Measurements from ENCODE around the gene INTS15.

DNA sequence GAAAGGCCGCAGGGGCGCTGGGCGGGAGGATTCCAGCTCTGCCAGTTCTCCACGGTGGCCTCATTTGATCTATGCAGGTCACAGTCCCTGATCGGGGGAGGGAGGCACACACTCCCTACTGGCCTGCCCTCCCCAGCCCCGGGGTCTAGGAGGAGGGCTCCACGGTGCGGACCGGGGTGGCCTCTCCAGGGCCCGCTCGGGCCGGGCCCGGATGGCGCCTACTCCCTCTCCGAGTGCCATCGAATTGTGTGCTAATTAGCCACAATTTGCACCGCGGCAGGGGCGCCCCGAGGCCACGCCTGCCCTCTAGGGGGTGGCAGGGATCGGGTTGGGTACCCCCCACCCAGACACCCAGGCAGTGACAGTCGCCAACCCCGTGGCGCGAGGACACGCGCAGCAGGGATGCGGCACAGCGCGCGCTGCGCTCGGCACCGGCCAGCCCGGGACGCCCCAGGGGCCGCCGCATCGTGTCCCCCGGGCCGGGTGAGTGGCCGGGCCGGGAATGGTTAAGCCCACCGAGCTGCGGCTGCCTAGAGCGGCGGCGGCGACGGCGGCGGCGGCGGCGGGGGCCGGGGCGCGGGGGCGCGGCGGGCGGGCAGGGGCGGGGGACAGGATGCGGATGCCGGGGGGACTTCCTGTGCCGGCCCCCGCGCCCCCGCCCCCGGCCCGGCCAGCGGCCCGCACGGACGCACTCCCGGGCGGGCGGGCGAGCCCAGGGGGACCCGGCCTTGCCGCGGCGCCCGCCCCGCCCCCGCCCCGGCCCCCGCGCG, 25.3 kb downstream of the INTS15 start, which contains the start of gene ZNF853:
- TF ChIP-seq POLR2A (IDR thresholded peaks at IDR 0.05): no peak
- TF ChIP-seq, protein P1, sequence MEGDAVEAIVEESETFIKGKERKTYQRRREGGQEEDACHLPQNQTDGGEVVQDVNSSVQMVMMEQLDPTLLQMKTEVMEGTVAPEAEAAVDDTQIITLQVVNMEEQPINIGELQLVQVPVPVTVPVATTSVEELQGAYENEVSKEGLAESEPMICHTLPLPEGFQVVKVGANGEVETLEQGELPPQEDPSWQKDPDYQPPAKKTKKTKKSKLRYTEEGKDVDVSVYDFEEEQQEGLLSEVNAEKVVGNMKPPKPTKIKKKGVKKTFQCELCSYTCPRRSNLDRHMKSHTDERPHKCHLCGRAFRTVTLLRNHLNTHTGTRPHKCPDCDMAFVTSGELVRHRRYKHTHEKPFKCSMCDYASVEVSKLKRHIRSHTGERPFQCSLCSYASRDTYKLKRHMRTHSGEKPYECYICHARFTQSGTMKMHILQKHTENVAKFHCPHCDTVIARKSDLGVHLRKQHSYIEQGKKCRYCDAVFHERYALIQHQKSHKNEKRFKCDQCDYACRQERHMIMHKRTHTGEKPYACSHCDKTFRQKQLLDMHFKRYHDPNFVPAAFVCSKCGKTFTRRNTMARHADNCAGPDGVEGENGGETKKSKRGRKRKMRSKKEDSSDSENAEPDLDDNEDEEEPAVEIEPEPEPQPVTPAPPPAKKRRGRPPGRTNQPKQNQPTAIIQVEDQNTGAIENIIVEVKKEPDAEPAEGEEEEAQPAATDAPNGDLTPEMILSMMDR (IDR thresholded peaks at IDR 0.05): no peak
